Fibroblast of lung (primary cell): ENCODE measurements around the gene KLK3. TPM values are rescaled to one million over a fixed set of nuclear protein-coding genes. Genes with fewer than 3 reads are reported as not detected.

Experiments used
- DNase-seq, 2 donors: peaks; one replicate each; pipeline versions ENCODE4 v3.0.0 to v3.0.0-alpha.2; 2010; ENCODE audit warnings: low read depth in 2 of 2
- H2AFZ ChIP-seq: 2 replicates; pipeline ENCODE4 v1.5.1; 2012; ENCODE audit warnings: low read length, control low read depth, inconsistent platforms
- H3K27ac ChIP-seq: 2 replicates; pipeline ENCODE4 v1.5.1; 2011; ENCODE audit warnings: low read length, control low read depth; ENCODE audit not compliant: insufficient read depth
- H3K27me3 ChIP-seq: 2 replicates; pipeline ENCODE4 v1.5.1; 2011; ENCODE audit warnings: mild to moderate bottlenecking, low read length; ENCODE audit not compliant: control insufficient read depth, insufficient read depth
- H3K36me3 ChIP-seq: 2 replicates; pipeline ENCODE4 v1.5.1; 2011; ENCODE audit warnings: low read length; ENCODE audit not compliant: control insufficient read depth, insufficient read depth
- H3K4me1 ChIP-seq: 2 replicates; pipeline ENCODE4 v1.5.1; 2011; ENCODE audit warnings: low read length; ENCODE audit not compliant: control insufficient read depth, insufficient read depth; ENCODE audit errors: extremely low read depth
- H3K4me2 ChIP-seq: 2 replicates; pipeline ENCODE4 v1.5.1; 2011; ENCODE audit warnings: low read length, control low read depth; ENCODE audit not compliant: insufficient read depth; ENCODE audit errors: extremely low read depth
- H3K4me3 ChIP-seq, 4 experiments: fragments of 200-600 bp in 1 of 4; sonication (generic) in 1 of 4; replicated peaks in 1 of 4; 2 replicates each; pipeline ENCODE4 v1.5.1; 2011 to 2016; ENCODE audit warnings: low read length in 4 of 4, low read depth in 3 of 4, mild to moderate bottlenecking in 3 of 4, control low read depth in 2 of 4, inconsistent platforms in 1 of 4, mixed read lengths in 1 of 4; ENCODE audit not compliant: insufficient read depth in 1 of 4; ENCODE audit errors: control extremely low read depth in 1 of 4
- H3K79me2 ChIP-seq: 2 replicates; pipeline ENCODE4 v1.5.1; 2012; ENCODE audit warnings: mild to moderate bottlenecking, low read length, inconsistent platforms; ENCODE audit not compliant: control insufficient read depth, insufficient read depth
- H3K9ac ChIP-seq: 2 replicates; pipeline ENCODE4 v1.5.1; 2011; ENCODE audit warnings: mild to moderate bottlenecking, low read length, control low read depth; ENCODE audit not compliant: insufficient read depth
- H3K9me3 ChIP-seq: 2 replicates; pipeline ENCODE4 v1.5.1; 2012; ENCODE audit warnings: low read depth, low read length; ENCODE audit not compliant: control insufficient read depth, insufficient read depth
- H4K20me1 ChIP-seq: 2 replicates; pipeline ENCODE4 v1.5.1; 2011; ENCODE audit warnings: low read length; ENCODE audit not compliant: control insufficient read depth, insufficient read depth; ENCODE audit errors: extremely low read depth
- EZH2 ChIP-seq: IDR thresholded peaks from 2 replicates; pipeline ENCODE4 v1.5.1; 2012; ENCODE audit warnings: low read length, control low read depth, mild to moderate bottlenecking; ENCODE audit errors: missing control alignments
- polyA plus RNA-seq, 2 donors: library from polyadenylated mRNA; depleted of rRNA in 1 of 2; stranded (reverse) in 1 of 2; unstranded in 1 of 2; fragments of >200 nt; gene quantifications; 2 replicates each; pipeline ENCODE4 v1.2.1, GENCODE V29; 2011 to 2012; ENCODE audit warnings: missing spikeins in 1 of 2
- total RNA-seq: library from RNA; depleted of rRNA; stranded (reverse); fragments of >200 nt; gene quantifications from 2 replicates; pipeline ENCODE4 v1.2.1, GENCODE V29; 2014
- TF ChIP-seq, protein P1 (sequence below), 2 donors: IDR thresholded peaks in 1 of 2; conservative IDR thresholded peaks in 1 of 2; 1 replicate in 1 of 2; 2 replicates in 1 of 2; pipeline ENCODE4 v1.5.1; 2011 to 2012; ENCODE audit warnings: low read length in 2 of 2, control low read depth in 1 of 2, inconsistent platforms in 1 of 2, low read depth in 1 of 2, mild to moderate bottlenecking in 1 of 2

The KLK3 gene
- total and polyA plus RNA-seq, 2 donors (not counting 1 experiment from before 2014, with no cell fraction given): not detected

DNA sequence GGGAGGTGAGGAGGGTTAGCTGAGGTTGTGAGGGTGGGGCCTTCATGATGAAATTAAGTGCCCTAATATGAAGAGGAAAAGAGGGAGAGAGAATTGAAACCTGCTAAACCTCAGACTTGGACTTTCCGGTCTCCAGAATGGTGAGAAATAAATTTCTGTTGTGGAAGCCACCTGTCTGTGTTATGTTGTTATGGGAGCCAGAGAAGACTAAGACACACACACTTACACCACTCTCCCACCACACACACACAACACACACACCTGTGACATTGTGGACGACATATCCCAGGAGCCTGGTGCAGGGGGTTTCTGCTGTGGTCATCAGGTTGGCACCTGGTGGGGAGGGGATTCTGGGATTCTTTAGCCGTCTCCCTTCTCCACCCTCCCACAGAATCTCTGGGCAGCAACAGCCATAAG lies 42.5 kb downstream of the KLK3 start:
- no peak for TF ChIP-seq EZH2
- TF ChIP-seq, protein P1, sequence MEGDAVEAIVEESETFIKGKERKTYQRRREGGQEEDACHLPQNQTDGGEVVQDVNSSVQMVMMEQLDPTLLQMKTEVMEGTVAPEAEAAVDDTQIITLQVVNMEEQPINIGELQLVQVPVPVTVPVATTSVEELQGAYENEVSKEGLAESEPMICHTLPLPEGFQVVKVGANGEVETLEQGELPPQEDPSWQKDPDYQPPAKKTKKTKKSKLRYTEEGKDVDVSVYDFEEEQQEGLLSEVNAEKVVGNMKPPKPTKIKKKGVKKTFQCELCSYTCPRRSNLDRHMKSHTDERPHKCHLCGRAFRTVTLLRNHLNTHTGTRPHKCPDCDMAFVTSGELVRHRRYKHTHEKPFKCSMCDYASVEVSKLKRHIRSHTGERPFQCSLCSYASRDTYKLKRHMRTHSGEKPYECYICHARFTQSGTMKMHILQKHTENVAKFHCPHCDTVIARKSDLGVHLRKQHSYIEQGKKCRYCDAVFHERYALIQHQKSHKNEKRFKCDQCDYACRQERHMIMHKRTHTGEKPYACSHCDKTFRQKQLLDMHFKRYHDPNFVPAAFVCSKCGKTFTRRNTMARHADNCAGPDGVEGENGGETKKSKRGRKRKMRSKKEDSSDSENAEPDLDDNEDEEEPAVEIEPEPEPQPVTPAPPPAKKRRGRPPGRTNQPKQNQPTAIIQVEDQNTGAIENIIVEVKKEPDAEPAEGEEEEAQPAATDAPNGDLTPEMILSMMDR (conservative IDR thresholded peaks at IDR 0.05 in 1 of 2, IDR thresholded peaks at IDR 0.05 in 1 of 2; ENCODE audit: low read depth in 1 of 2, low read length in 2 of 2): no peak
- no peaks in the 10 kb centered on the region for H3K9me3 ChIP-seq
- no peak for DNase-seq
- H3K9ac ChIP-seq: no peak overlapping the region
- no peaks in the 10 kb centered on the region for H3K4me1 ChIP-seq
- no peaks in the 10 kb centered on the region for H3K36me3 ChIP-seq
- no peaks in the 10 kb centered on the region for H4K20me1 ChIP-seq
- H3K27me3 ChIP-seq: no peaks in the 10 kb centered on the region
- H3K4me2 ChIP-seq: no peak overlapping the region
- no peaks in the 10 kb centered on the region for H3K79me2 ChIP-seq
- no peak overlapping the region for H3K4me3 ChIP-seq
- H3K27ac ChIP-seq: no peak overlapping the region
- no peak overlapping the region for H2AFZ ChIP-seq

DNA sequence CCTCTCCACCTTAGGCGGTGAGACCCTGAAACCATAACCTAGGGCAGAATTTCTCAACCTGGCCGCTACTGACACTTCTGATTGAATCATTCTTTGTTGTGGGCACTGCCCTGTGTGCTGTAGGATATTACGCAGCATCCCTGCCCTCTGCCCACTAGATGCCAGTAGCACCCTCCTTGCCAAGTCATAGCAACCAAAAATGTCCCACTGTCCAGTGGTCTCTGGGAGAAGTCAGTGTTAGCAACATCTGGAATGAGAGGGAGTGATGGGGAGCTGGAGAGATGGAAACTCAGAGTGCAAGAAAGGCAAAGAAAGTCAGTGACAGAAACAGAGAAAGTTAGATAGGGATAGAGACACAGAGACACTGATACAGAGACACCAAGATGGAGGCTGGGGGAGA lies 42.9 kb downstream of the KLK3 start:
- DNase-seq: no peak
- no peaks in the 10 kb centered on the region for H3K4me1 ChIP-seq
- no peak overlapping the region for H2AFZ ChIP-seq
- TF ChIP-seq, protein P1 (conservative IDR thresholded peaks at IDR 0.05 in 1 of 2, IDR thresholded peaks at IDR 0.05 in 1 of 2; ENCODE audit: low read depth in 1 of 2, low read length in 2 of 2): no peak
- no peak for TF ChIP-seq EZH2
- H3K27me3 ChIP-seq: no peaks in the 10 kb centered on the region
- H3K4me2 ChIP-seq: no peak overlapping the region
- no peak overlapping the region for H3K27ac ChIP-seq
- H3K4me3 ChIP-seq: no peak overlapping the region
- H3K9me3 ChIP-seq: no peaks in the 10 kb centered on the region
- no peaks in the 10 kb centered on the region for H3K79me2 ChIP-seq
- H3K36me3 ChIP-seq: no peaks in the 10 kb centered on the region
- no peak overlapping the region for H3K9ac ChIP-seq
- H4K20me1 ChIP-seq: no peaks in the 10 kb centered on the region

GRCh38 chr19:50898018-50898417 lies 43.3 kb downstream of the KLK3 start:
- no peaks in the 10 kb centered on the region for H3K27me3 ChIP-seq
- H3K9me3 ChIP-seq: no peaks in the 10 kb centered on the region
- no peak overlapping the region for H2AFZ ChIP-seq
- no peak overlapping the region for H3K27ac ChIP-seq
- H4K20me1 ChIP-seq: no peaks in the 10 kb centered on the region
- H3K79me2 ChIP-seq: no peaks in the 10 kb centered on the region
- no peak overlapping the region for H3K9ac ChIP-seq
- no peaks in the 10 kb centered on the region for H3K36me3 ChIP-seq
- no peak for TF ChIP-seq EZH2
- TF ChIP-seq, protein P1 (conservative IDR thresholded peaks at IDR 0.05 in 1 of 2, IDR thresholded peaks at IDR 0.05 in 1 of 2; ENCODE audit: low read depth in 1 of 2, low read length in 2 of 2): no peak
- H3K4me2 ChIP-seq: no peak overlapping the region
- no peak for DNase-seq
- no peak overlapping the region for H3K4me3 ChIP-seq
- H3K4me1 ChIP-seq: no peaks in the 10 kb centered on the region
